Type B pancreatic cell (in vitro differentiated cells): Measurements from ENCODE around the gene PHYHIPL. TPM values are rescaled to one million over a fixed set of nuclear protein-coding genes. Genes with fewer than 3 reads are reported as not detected.

ENCODE experiments used
- DNase-seq: peaks from one replicate; pipeline ENCODE4 v3.0.0; 2021; ENCODE audit warnings: mixed read lengths; ENCODE audit not compliant: unreplicated experiment; ENCODE audit errors: extremely low spot score
- H3K27ac Mint-ChIP-seq: 2 replicates; pipeline ENCODE4 v1.8.0; 2021; ENCODE audit warnings: mild to moderate bottlenecking, mixed read lengths
- H3K27me3 Mint-ChIP-seq: 2 replicates; pipeline ENCODE4 v1.8.0; 2021; ENCODE audit warnings: mixed read lengths
- H3K36me3 Mint-ChIP-seq: 2 replicates; pipeline ENCODE4 v1.8.0; 2021; ENCODE audit warnings: mixed read lengths
- H3K4me1 Mint-ChIP-seq: one replicate; pipeline ENCODE4 v1.8.0; 2021; ENCODE audit warnings: mixed read lengths; ENCODE audit not compliant: unreplicated experiment
- H3K4me3 Mint-ChIP-seq: 2 replicates; pipeline ENCODE4 v1.8.0; 2021; ENCODE audit warnings: mild to moderate bottlenecking, mixed read lengths
- H3K9me3 Mint-ChIP-seq: 2 replicates; pipeline ENCODE4 v1.8.0; 2021; ENCODE audit warnings: mixed read lengths
- total RNA-seq: library from RNA; stranded (reverse); gene quantifications from 2 replicates; pipeline ENCODE4 v1.2.1, GENCODE V29; 2021; ENCODE audit warnings: low replicate concordance
- TF ChIP-seq, protein P1 (sequence below): fragments of 200-600 bp; sonication (generic); conservative IDR thresholded peaks from 2 replicates; pipeline ENCODE4 v1.5.0; 2021; ENCODE audit warnings: antibody characterized with exemption, mild to moderate bottlenecking

The PHYHIPL gene
- total RNA-seq, 1 donor from 2014 or later = 14.3 TPM

DNA sequence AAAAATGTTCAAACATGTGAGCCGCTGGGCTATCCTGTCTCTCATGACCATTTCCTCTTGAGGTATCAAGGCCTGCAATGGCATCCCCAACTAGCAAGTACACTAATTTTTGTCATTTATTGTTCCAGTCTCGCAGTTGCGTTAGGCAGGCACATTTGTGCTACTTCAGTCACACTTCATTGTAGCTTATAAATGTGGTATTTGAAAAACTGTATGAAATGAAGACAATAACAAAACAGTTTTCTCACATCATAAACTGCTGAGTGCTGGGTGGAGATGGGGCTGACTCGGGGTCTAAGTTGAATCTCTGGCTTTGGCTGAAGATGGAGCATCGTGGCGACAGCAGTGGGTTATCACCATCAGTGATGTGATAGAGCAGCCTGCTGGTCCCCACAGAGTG, 93.2 kb downstream of the PHYHIPL start:
- TF ChIP-seq, protein P1, sequence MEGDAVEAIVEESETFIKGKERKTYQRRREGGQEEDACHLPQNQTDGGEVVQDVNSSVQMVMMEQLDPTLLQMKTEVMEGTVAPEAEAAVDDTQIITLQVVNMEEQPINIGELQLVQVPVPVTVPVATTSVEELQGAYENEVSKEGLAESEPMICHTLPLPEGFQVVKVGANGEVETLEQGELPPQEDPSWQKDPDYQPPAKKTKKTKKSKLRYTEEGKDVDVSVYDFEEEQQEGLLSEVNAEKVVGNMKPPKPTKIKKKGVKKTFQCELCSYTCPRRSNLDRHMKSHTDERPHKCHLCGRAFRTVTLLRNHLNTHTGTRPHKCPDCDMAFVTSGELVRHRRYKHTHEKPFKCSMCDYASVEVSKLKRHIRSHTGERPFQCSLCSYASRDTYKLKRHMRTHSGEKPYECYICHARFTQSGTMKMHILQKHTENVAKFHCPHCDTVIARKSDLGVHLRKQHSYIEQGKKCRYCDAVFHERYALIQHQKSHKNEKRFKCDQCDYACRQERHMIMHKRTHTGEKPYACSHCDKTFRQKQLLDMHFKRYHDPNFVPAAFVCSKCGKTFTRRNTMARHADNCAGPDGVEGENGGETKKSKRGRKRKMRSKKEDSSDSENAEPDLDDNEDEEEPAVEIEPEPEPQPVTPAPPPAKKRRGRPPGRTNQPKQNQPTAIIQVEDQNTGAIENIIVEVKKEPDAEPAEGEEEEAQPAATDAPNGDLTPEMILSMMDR = no peak
- H3K27me3 Mint-ChIP-seq = no peaks in the 10 kb centered on the region

DNA sequence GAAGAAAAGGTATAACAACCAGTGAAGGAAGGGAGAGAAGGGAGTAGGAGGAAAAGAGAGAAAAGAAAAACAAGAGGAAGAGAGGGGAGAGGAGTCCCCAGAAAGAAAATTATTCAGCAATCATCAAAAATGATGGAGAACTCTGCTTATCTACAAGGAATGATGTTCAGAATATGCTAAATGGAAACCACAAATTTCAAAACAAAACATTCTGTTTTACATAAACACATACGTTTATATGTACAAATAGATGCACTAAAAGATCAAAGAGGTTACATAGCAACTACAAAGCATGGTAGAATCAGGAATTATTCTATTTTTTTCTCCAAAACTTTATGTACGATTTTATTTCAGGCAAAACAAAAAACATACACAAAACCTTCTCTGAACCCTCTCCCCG, 94.0 kb downstream of the PHYHIPL start:
- Mint-ChIP-seq H3K36me3 (peaks cover 5% of the 10 kb centered on the region), H3K27me3 (no peaks in the 10 kb centered on the region), H3K4me3 (no peak overlapping the region), H3K4me1 (no peaks in the 10 kb centered on the region), H3K9me3 (no peaks in the 10 kb centered on the region), H3K27ac (no peak overlapping the region)
- no peak for DNase-seq
- TF ChIP-seq, protein P1 = no peak

More for the DNA sequence above, 93.2 kb downstream of the PHYHIPL start:
- H3K27ac Mint-ChIP-seq = no peak overlapping the region
- H3K4me3 Mint-ChIP-seq = no peak overlapping the region
- no peaks in the 10 kb centered on the region for H3K4me1 Mint-ChIP-seq
- H3K36me3 Mint-ChIP-seq = peaks cover 5% of the 10 kb centered on the region
- no peaks in the 10 kb centered on the region for H3K9me3 Mint-ChIP-seq
- no peak for DNase-seq

DNA sequence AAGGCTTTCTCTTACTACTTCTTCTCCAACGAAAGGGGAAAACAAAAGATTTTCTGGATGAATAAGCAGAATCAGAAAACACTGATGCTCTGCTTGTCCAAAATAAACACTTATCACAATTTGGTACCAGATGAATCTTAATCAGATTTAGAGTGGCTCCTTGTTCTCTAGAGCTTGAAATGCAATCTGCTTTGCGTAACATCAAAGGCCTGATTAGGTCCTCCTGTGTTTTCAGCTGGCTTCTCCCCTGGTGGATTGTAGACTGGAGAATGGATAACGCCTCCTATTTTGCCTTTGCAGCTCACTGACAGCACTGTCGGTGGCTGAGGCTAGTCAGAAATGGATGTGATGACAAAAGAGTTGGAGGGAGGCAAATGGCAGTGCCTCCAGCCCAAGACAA, 94.7 kb downstream of the PHYHIPL start:
- TF ChIP-seq, protein P1 = no peak
- no peak overlapping the region for H3K27ac Mint-ChIP-seq
- no peaks in the 10 kb centered on the region for H3K9me3 Mint-ChIP-seq
- DNase-seq = no peak
- H3K36me3 Mint-ChIP-seq = peaks cover 5% of the 10 kb centered on the region
- no peak overlapping the region for H3K4me3 Mint-ChIP-seq
- H3K27me3 Mint-ChIP-seq = no peaks in the 10 kb centered on the region
- no peaks in the 10 kb centered on the region for H3K4me1 Mint-ChIP-seq

DNA sequence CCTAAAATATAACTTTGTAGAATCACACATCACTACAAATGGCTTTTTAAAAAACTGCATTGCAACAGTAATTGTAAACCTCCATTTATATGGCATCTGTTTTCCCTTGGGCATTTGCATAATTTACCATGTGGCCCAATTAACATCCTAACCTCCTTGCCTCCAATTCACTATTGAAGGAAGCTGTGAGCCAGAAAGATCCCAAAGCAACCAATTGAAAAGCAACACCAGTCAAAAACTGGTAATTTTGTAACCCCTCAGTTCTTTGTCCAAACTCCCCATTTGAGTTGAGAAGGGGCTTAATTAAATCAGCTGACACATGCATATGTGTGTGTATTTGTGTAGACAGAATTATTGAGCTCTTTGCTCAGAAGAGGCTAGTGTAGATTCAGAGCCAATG, 95.6 kb downstream of the PHYHIPL start:
- Mint-ChIP-seq H3K27ac (no peak overlapping the region), H3K36me3 (peaks cover 5% of the 10 kb centered on the region), H3K4me3 (no peak overlapping the region), H3K4me1 (no peaks in the 10 kb centered on the region), H3K27me3 (no peaks in the 10 kb centered on the region), H3K9me3 (no peaks in the 10 kb centered on the region)
- TF ChIP-seq, protein P1 = no peak
- no peak for DNase-seq

DNA sequence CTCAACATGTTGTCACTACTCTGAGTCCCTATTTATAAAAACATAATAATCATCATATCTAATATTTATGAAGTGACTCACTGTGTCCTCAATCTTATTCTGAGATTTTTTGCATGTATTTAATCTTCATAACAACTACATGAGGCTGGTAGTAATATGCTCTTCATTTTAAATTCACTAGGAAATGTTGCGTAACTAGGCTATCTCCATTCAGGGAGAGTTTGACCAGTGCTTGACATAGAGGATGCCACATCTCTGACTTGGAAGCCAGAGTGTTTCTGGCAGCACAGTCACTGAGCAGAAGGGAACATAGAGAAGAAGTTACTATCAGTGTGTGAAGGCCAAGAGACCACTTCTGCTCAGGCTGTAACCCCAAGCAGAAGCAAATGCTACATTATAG, 97.0 kb downstream of the PHYHIPL start:
- TF ChIP-seq, protein P1 = no peak
- Mint-ChIP-seq H3K4me1 (no peaks in the 10 kb centered on the region), H3K36me3 (peaks cover 5% of the 10 kb centered on the region), H3K4me3 (no peak overlapping the region), H3K27ac (no peak overlapping the region), H3K27me3 (no peaks in the 10 kb centered on the region), H3K9me3 (no peaks in the 10 kb centered on the region)
- no peak for DNase-seq

DNA sequence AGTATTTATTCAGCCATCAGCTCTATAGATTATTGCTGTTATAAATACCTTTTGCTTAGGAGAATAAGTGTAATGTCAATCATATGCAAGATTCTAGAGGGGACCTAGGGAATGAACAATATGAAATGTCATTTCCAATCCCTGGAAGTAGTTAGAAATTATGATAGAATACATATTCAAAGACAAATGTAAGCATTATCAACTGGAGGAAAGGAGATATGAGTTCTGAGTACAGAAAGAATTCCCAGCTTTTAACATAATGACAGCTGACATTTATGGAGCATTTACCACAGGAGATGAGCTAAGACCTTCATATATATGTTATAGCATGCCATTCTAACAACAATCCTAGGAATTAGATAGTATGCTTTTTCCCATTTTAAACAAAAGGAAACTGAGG, 99.7 kb downstream of the PHYHIPL start:
- TF ChIP-seq, protein P1 = no peak
- Mint-ChIP-seq H3K36me3 (peaks cover 10% of the 10 kb centered on the region), H3K27ac (no peak overlapping the region), H3K4me3 (no peak overlapping the region), H3K4me1 (no peaks in the 10 kb centered on the region), H3K9me3 (no peaks in the 10 kb centered on the region), H3K27me3 (no peaks in the 10 kb centered on the region)
- no peak for DNase-seq
